ENCODE data around the gene TRPM3.

GRCh38 chr9:70746760-70747159, 374.7 kb downstream of the TRPM3 start:
- TF ChIP-seq YY1 (IDR thresholded peaks at IDR 0.05; ENCODE audit: insufficient read depth, insufficient read length) (no peak), ZNF274 (IDR thresholded peaks at IDR 0.05; ENCODE audit: low read depth, low read length) (no peak)

Measured in NT2/D1 (cell line).